Activated CD4-positive, alpha-beta T cell treated with anti-CD3 and anti-CD28 coated beads for 48 hours (primary cell): ENCODE measurements around the gene TRMT10A.
"Not testable (repeated sequence)": the region's sequence is repeated elsewhere in the genome, so short reads cannot be mapped to it uniquely, and the experiment has no call there.

Experiments used
- DNase-seq: peaks from one replicate; pipeline ENCODE4 v3.0.0-alpha.2; 2020

The TRMT10A gene

DNA sequence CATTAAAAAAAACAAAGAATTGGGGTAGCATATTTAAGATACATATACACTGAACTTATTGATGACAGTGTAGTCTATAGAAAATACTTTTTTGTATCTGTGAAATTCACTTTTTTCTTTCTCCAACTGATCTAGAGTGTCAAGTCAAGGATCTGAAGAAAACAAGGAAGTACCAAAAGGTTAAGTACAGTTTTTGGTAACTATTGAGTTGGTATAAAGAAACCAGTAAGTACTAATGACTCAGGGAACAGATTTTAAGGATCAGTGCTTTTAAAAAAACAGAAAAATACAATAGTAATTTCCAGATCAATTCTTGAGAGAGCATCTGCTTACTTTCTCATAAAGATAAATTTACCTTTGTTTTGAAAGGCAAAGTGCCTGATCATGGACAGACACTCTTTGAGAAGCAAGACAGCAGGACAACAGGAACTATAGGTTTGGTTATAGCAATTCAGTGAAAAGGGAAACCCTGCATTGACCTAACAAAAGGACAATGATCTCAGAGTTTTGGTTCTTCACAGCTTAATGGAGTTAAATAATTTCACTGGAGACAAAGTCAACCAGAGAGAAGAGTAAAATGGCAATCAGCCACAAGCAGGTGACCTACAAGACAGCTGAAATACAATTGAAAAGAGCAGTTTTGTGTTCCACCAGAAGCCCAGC is 23.4 kb downstream of the TRMT10A start:
- DNase-seq: no peak

DNA sequence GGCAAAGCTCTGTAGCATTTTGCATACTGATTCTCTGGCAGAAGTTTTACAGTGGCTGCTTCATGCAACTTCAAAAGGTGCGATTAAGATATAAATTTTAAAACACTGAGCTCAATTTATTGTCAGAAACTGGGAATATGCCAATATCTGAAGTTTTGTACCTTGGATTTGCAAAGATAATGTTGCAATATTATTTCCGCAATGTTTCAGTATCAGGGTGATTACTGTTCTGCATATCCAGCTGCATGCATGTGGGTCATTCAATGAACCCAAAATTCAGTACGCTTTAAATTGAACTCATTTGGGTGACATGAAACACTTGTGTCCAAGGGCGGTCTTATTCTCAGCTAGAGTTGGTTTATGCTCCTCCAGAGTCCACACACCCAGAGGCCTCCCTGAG is 26.2 kb downstream of the TRMT10A start:
- DNase-seq: no peak

GRCh38 chr4:99536848-99537247 is 27.0 kb downstream of the TRMT10A start:
- DNase-seq: no peak

GRCh38 chr4:99536271-99536670 is 27.6 kb downstream of the TRMT10A start:
- no peak for DNase-seq

DNA sequence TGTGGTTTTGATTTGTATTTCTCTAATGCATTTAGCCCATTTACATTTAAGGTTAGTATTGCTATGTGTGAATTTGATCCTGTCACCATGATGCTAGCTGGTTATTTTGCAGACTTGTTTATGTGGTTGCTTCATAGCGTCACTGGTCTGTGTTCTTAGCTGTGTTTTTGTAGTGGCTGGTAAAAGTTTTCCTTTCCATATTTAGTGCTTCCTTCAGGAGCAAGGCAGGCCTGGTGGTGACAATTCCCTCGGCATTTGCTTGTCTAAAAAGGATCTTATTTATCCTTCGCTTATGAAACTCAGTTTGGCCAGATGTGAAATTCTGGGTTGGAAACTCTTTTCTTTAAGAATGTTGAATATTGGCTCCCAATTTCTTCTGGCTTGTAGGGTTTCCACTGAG is 29.1 kb downstream of the TRMT10A start:
- DNase-seq: not testable (repeated sequence)

DNA sequence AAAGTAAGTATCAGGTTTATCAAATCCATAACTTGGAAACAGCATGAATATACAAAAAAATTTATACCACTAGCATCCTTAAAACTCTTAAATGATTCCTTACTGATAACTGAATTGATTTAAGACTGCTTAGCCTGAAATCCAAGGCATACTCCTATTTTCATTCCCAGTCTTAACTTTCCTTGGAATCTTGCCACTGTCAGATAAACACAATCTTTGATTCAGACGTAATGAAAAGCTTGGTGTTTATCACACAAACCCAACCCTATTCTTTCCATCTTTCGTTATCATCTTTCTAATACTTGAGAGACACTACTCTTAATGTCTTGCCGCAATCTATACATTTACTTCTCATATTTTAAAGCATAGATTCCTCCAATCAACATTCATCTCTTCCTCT is 33.9 kb downstream of the TRMT10A start:
- no peak for DNase-seq

GRCh38 chr4:99529228-99529627 is 34.6 kb downstream of the TRMT10A start:
- no peak for DNase-seq

DNA sequence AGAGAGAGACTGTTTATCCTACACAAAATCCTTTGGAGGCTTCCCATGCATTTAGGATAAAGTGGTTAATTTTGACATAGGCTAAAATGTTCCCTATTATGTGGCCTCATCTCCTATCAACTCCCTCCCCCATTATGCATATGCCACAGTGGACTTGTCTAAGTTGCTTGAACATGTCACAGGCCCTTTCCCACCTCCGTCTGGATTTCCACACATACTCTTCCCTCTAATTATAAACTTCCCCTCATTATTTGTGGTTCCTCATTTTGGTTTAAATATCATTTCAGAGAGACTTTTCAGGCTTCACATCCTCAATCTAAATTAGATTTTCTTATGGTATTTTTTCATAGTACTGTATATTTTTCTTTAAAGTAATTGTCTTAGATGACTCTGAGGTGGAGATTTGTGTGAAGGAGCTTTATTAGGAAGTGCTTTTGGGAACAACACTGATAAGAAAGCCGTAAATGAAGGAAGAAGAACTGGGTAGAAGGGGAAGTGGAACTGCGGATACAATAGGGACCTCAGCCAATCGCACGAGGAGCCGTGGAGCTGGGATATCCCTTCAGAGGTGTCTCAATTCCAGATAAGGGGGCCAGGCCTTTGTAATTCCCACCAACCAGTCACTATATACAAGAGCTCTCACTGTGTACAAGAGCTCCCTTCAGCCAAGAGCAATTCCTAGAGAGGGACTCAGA is 45.1 kb downstream of the TRMT10A start:
- no peak for DNase-seq

DNA sequence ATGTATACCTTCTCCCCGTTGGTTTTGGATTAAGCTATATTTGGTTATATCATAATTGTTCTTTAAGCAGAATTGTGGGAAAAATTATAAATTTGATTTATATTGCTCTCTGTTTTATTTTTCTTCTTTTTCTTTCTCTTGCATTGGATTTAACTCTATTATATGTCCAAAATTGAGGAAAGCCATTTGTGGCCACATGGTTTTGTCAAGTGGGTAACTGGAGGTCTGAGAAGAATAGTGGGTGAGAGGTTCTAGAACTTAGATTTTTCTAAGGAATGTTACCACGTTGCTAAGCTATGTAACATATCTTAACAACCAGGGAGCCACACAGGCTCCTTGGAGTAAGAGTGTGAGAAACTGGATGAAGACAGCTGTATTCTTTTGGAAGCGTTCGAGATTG is 53.1 kb downstream of the TRMT10A start, which contains the start of gene C4orf17:
Gene C4orf17 (plus strand): TSS at position 301 of the 400 bp plus-strand sequence. CDS start 2,061 bp downstream, outside the sequence.
- DNase-seq: no peak

DNA sequence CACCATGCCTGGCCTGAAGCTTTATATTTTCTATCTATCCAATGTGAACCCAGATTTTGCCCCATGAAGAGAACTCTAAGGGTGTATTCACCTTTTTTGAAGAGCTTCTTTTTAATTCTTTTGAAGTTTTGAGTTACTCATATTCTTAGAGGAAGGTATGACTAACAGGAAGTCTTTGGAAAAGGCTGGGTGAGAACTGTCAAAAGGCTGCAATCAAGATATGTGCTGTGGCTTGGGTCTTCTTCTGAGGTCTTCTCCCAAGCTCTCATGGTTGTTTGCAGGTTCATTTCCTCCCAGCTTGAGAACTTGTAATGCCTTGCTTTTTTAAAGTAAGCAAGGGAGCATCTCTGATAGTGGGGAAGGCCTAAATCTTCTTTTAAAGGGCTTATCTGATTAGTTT is 56.1 kb downstream of the TRMT10A start:
- peak; percentile 27 for DNase-seq

GRCh38 chr4:99507349-99507748 is 56.5 kb downstream of the TRMT10A start:
- no peak for DNase-seq

- no peak for DNase-seq
Measured at GRCh38 chr4:99506781-99507180, 57.1 kb downstream of the TRMT10A start.

GRCh38 chr4:99504804-99505502 is 58.9 kb downstream of the TRMT10A start:
- DNase-seq: peak; percentile 15
